Fibroblast of lung (primary cell): ENCODE results near the gene DLG2.

Source experiments
- EZH2 ChIP-seq: IDR thresholded peaks from 2 replicates; pipeline ENCODE4 v1.5.1; 2012; ENCODE audit warnings: low read length, control low read depth, mild to moderate bottlenecking; ENCODE audit errors: missing control alignments
- TF ChIP-seq, protein P1 (sequence below), 2 donors: IDR thresholded peaks in 1 of 2; conservative IDR thresholded peaks in 1 of 2; 1 replicate in 1 of 2; 2 replicates in 1 of 2; pipeline ENCODE4 v1.5.1; 2011 to 2012; ENCODE audit warnings: low read length in 2 of 2, control low read depth in 1 of 2, inconsistent platforms in 1 of 2, low read depth in 1 of 2, mild to moderate bottlenecking in 1 of 2

DNA sequence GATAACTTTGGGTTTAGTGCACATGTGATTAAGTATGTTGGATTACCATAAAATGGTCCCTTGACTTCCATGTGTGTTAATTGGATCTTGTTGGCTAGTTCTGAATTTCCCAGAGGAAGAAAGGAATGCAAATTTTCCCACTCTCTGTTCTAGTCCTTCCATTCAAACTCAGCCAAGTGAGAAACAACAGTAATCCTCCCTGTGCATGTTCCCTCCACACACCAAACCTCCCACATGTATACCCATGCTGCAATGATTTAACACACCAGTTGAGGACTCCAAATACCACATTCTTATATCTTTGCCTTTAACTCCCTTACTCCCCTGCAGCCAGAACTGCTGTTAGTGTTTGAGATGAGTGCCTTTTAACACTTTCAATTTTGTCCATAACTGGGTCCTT, 1158.9 kb downstream of the DLG2 start:
- TF ChIP-seq, protein P1, sequence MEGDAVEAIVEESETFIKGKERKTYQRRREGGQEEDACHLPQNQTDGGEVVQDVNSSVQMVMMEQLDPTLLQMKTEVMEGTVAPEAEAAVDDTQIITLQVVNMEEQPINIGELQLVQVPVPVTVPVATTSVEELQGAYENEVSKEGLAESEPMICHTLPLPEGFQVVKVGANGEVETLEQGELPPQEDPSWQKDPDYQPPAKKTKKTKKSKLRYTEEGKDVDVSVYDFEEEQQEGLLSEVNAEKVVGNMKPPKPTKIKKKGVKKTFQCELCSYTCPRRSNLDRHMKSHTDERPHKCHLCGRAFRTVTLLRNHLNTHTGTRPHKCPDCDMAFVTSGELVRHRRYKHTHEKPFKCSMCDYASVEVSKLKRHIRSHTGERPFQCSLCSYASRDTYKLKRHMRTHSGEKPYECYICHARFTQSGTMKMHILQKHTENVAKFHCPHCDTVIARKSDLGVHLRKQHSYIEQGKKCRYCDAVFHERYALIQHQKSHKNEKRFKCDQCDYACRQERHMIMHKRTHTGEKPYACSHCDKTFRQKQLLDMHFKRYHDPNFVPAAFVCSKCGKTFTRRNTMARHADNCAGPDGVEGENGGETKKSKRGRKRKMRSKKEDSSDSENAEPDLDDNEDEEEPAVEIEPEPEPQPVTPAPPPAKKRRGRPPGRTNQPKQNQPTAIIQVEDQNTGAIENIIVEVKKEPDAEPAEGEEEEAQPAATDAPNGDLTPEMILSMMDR (conservative IDR thresholded peaks at IDR 0.05 in 1 of 2, IDR thresholded peaks at IDR 0.05 in 1 of 2; ENCODE audit: low read depth in 1 of 2, low read length in 2 of 2) = no peak
- TF ChIP-seq EZH2 = no peak
